Osteocyte (in vitro differentiated cells): ENCODE measurements around the gene GIGYF1. TPM values are rescaled to one million over a fixed set of nuclear protein-coding genes. Genes with fewer than 3 reads are reported as not detected.

Source experiments
- DNase-seq: peaks from one replicate; pipeline ENCODE4 v3.0.0; 2021; ENCODE audit warnings: mixed read lengths; ENCODE audit not compliant: unreplicated experiment; ENCODE audit errors: extremely low spot score
- H3K27ac Mint-ChIP-seq: one replicate; pipeline ENCODE4 v1.8.0; 2021; ENCODE audit warnings: mild to moderate bottlenecking, mixed read lengths; ENCODE audit not compliant: unreplicated experiment
- H3K27me3 Mint-ChIP-seq: one replicate; pipeline ENCODE4 v1.8.0; 2021; ENCODE audit warnings: mixed read lengths; ENCODE audit not compliant: unreplicated experiment
- H3K36me3 Mint-ChIP-seq: one replicate; pipeline ENCODE4 v1.8.0; 2021; ENCODE audit warnings: mixed read lengths; ENCODE audit not compliant: unreplicated experiment
- H3K4me1 Mint-ChIP-seq: one replicate; pipeline ENCODE4 v1.8.0; 2021; ENCODE audit warnings: mixed read lengths; ENCODE audit not compliant: unreplicated experiment
- H3K4me3 Mint-ChIP-seq: one replicate; pipeline ENCODE4 v1.8.0; 2021; ENCODE audit warnings: mild to moderate bottlenecking, moderate library complexity, mixed read lengths; ENCODE audit not compliant: unreplicated experiment
- H3K9me3 Mint-ChIP-seq: one replicate; pipeline ENCODE4 v1.8.0; 2021; ENCODE audit warnings: mixed read lengths; ENCODE audit not compliant: unreplicated experiment
- total RNA-seq: library from RNA; stranded (reverse); gene quantifications from 2 replicates; pipeline ENCODE4 v1.2.1, GENCODE V29; 2021
- TF ChIP-seq, protein P1 (sequence below): fragments of 200-600 bp; sonication (generic); IDR thresholded peaks from 2 replicates; pipeline ENCODE4 v1.5.0; 2021; ENCODE audit warnings: antibody characterized with exemption, mild to moderate bottlenecking, moderate library complexity

The GIGYF1 gene
- total RNA-seq, 1 donor from 2014 or later = 64.6 TPM

DNA sequence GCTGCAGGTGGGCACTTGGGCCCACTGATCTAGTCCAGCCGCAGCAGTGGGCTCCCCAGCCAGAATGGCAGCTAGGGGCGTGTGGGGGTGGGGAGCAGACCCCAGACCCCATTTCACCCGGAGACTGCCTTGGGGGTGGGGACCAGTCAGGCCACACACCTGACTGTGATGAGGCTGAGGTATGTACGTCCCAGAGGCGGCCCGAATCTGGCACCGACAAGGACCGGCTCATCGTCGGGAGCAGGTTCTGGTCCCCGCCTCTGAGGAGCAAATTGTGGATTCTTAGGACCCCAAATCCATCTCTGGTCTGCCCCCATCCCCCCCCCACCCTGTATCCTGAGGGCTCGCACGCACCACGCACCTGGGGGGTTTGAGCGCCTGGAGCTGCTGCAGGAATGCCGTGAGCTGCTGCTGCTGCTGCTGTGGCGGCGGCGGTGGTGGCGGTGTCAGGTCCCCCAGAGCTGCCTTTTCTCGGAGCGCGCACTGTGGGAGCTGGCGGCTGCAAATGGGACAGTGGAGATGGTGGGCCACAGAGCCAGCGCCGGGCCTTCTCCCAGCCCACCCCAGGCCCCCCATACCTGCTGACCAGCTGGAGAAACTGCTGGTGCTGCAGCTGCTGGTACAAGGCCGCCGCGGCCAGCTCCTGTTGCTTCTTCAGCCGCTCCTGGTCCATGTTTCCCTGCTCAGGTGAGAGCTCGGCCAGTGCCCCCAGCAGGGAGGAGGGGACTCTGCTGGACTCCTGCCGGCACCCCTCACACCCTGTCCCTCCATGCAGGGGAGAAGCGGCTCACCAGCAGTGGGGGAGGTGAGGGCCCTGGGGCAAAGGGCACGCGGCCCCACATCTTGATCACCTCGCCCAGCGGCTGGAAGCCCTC is 10.2 kb downstream of the GIGYF1 start:
- no peak overlapping the region for H3K4me3 Mint-ChIP-seq
- peaks cover 12% of the 10 kb centered on the region for H3K4me1 Mint-ChIP-seq
- no peak overlapping the region for H3K27ac Mint-ChIP-seq
- peaks cover 24% of the 10 kb centered on the region for H3K36me3 Mint-ChIP-seq
- TF ChIP-seq, protein P1, sequence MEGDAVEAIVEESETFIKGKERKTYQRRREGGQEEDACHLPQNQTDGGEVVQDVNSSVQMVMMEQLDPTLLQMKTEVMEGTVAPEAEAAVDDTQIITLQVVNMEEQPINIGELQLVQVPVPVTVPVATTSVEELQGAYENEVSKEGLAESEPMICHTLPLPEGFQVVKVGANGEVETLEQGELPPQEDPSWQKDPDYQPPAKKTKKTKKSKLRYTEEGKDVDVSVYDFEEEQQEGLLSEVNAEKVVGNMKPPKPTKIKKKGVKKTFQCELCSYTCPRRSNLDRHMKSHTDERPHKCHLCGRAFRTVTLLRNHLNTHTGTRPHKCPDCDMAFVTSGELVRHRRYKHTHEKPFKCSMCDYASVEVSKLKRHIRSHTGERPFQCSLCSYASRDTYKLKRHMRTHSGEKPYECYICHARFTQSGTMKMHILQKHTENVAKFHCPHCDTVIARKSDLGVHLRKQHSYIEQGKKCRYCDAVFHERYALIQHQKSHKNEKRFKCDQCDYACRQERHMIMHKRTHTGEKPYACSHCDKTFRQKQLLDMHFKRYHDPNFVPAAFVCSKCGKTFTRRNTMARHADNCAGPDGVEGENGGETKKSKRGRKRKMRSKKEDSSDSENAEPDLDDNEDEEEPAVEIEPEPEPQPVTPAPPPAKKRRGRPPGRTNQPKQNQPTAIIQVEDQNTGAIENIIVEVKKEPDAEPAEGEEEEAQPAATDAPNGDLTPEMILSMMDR = no peak
- H3K9me3 Mint-ChIP-seq = no peaks in the 10 kb centered on the region
- DNase-seq = no peak
- H3K27me3 Mint-ChIP-seq = no peaks in the 10 kb centered on the region

DNA sequence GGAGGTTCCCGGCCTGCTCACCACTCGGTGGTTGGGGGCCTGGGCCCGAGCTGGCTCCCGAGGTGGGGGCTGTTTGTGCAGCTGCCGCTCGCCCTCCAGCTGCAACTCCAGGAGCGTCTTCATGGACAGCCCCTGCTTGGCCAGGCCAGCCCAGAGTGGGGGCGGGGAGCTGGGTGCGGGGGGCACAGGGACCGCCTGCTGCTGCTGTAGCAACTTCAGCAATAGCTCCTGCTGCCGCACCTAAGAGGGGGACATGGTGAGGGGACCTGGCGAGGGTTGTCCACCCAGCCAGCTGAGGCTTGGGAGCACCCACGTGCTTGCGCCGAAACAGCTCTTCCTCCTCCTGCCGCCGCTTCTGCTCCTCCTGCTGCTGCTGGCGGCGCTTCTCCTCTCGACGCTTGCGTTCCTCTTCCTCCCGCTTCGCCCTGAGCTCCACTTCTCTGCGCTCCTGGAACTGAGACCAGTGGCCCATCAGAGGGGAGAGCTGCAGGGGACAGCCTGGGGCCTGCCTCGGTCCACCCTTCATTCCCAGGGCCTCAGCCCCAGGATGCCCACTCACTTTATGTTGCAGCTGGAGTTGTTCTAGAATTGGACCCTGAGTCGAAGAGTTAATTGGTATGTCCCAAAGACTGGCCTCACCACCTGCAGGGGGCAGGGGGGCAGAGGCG is 10.9 kb downstream of the GIGYF1 start:
- Mint-ChIP-seq H3K9me3 (no peaks in the 10 kb centered on the region), H3K36me3 (peaks cover 25% of the 10 kb centered on the region)

DNA sequence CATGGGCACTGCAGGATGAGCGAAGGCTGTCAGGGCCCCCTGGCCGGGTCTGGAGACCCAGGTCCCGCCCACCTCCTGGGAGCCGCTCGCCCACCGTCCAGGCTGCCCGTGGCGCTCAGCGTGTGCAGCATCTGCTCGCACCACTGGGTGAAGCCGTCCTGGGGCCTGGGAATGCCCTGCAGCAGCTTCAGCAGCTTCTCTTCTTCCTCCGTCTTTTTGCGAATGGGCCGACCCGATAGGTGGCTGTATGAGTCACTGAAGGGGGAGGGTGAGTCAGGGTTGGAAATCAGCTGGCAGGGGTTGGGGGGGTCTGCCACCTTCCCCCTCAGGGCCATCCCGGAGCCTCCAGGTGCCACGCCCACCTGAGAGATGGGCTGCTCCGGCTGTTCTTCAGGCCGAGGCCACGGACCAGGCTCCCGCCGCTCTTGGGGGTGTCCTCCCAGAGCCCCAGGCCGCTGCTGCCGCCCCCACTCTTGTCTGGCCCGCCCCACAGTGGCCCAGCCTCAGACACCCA is 11.8 kb downstream of the GIGYF1 start:
- Mint-ChIP-seq H3K27me3 (no peaks in the 10 kb centered on the region), H3K4me1 (peaks cover 10% of the 10 kb centered on the region), H3K27ac (no peak overlapping the region), H3K36me3 (peaks cover 27% of the 10 kb centered on the region), H3K9me3 (no peaks in the 10 kb centered on the region), H3K4me3 (no peak overlapping the region)
- DNase-seq = no peak
- TF ChIP-seq, protein P1 = no peak

More for the DNA sequence above, 10.9 kb downstream of the GIGYF1 start:
- Mint-ChIP-seq H3K4me3 (no peak overlapping the region), H3K4me1 (peaks cover 10% of the 10 kb centered on the region), H3K27ac (no peak overlapping the region), H3K27me3 (no peaks in the 10 kb centered on the region)
- TF ChIP-seq, protein P1 = no peak
- DNase-seq = no peak

DNA sequence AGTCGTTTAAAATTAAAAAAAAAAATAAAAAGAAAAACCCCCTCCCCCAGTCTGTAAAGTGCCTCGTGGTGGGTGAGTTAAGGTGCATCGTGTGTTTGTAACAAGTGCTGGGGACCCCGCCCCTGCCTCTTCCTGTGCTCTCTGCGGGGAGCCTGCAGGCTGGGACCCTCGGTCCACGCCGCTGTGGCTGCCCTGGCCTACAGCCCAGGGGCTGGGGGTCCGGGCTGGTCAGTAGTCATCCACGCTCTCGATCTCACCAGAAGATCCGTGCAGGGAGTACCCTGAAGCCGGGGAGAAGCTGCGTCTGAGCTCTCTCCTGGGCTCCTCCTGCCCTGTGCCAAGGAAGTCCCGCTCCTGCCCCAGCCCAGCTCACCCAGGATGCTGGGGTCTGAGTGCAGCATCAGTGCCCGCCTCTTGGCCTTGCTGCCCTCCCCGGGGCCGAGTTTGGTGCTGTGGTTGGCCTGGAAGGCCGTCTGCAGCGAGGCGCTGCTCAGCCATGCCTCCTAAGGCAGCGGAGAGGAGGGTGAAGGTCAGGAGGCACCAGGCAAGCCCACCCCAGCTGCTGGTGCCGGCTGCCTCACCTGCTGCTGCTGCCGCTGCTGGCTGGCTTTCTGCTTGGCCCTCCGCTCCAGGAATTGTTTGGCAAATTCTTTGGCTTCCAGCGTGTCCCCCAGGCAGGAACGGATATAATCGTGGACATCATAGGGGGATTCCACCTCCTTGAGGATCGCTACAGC is 12.4 kb downstream of the GIGYF1 start:
- no peaks in the 10 kb centered on the region for H3K27me3 Mint-ChIP-seq
- H3K4me3 Mint-ChIP-seq = no peak overlapping the region
- TF ChIP-seq, protein P1 = no peak
- no peak overlapping the region for H3K27ac Mint-ChIP-seq
- peaks cover 12% of the 10 kb centered on the region for H3K4me1 Mint-ChIP-seq
- DNase-seq = no peak
- no peaks in the 10 kb centered on the region for H3K9me3 Mint-ChIP-seq
- peaks cover 27% of the 10 kb centered on the region for H3K36me3 Mint-ChIP-seq
